MM.1S (cell line): ENCODE data around the gene SPTBN1.

ENCODE experiments used
- DNase-seq: peaks from one replicate; pipeline ENCODE4 v3.0.0-alpha.2; 2015
- H2AFZ ChIP-seq: fragments of 300-600 bp; sonication (generic); 2 replicates; pipeline ENCODE4 v1.6.0; 2016; ENCODE audit warnings: antibody characterized with exemption, low read length
- H3F3A ChIP-seq: fragments of 300-600 bp; sonication (generic); 2 replicates; pipeline ENCODE4 v1.6.1; 2016; ENCODE audit warnings: mild to moderate bottlenecking, antibody characterized with exemption, low read length, moderate library complexity, mixed read lengths; ENCODE audit not compliant: insufficient read depth
- H3K27ac ChIP-seq: fragments of 300-600 bp; sonication (generic); 2 replicates; pipeline ENCODE4 v1.5.1; 2016; ENCODE audit warnings: mild to moderate bottlenecking, low read length
- H3K27me3 ChIP-seq: fragments of 300-600 bp; sonication (generic); replicated peaks from 2 replicates; pipeline ENCODE4 v1.6.0; 2016; ENCODE audit warnings: low read length; ENCODE audit not compliant: insufficient read depth
- H3K36me3 ChIP-seq: fragments of 300-600 bp; sonication (generic); replicated peaks from 2 replicates; pipeline ENCODE4 v1.6.1; 2016; ENCODE audit warnings: mild to moderate bottlenecking, low read length, mixed read lengths; ENCODE audit not compliant: insufficient read depth
- H3K4me1 ChIP-seq: fragments of 300-600 bp; sonication (generic); 2 replicates; pipeline ENCODE4 v1.6.1; 2016; ENCODE audit warnings: low read length, mixed read lengths
- H3K4me2 ChIP-seq: fragments of 300-600 bp; sonication (generic); 2 replicates; pipeline ENCODE4 v1.6.0; 2016; ENCODE audit warnings: low read depth, low read length
- H3K4me3 ChIP-seq: fragments of 300-600 bp; sonication (generic); 2 replicates; pipeline ENCODE4 v1.5.1; 2016; ENCODE audit warnings: low read length, mixed read lengths
- H3K79me2 ChIP-seq: fragments of 300-600 bp; sonication (generic); 2 replicates; pipeline ENCODE4 v1.6.1; 2016; ENCODE audit warnings: mixed run types, low read length, mixed read lengths
- H3K9ac ChIP-seq: fragments of 300-600 bp; sonication (generic); 2 replicates; pipeline ENCODE4 v1.6.1; 2016; ENCODE audit warnings: low read length, mixed read lengths
- H3K9me2 ChIP-seq: fragments of 300-600 bp; sonication (generic); replicated peaks from 2 replicates; pipeline ENCODE4 v1.6.1; 2016; ENCODE audit warnings: mild to moderate bottlenecking, low read length, mixed read lengths; ENCODE audit not compliant: insufficient read depth
- H3K9me3 ChIP-seq: fragments of 300-600 bp; sonication (generic); replicated peaks from 2 replicates; pipeline ENCODE4 v1.6.1; 2016; ENCODE audit warnings: mild to moderate bottlenecking, low read length, mixed read lengths; ENCODE audit not compliant: insufficient read depth
- H4K20me1 ChIP-seq: fragments of 300-600 bp; sonication (generic); 2 replicates; pipeline ENCODE4 v1.6.1; 2016; ENCODE audit warnings: mild to moderate bottlenecking, low read length, moderate library complexity, mixed read lengths; ENCODE audit not compliant: insufficient read depth
- EZH2 ChIP-seq: fragments of 300-600 bp; sonication (generic); optimal IDR thresholded peaks from 2 replicates; pipeline ENCODE3; 2017; ENCODE audit warnings: low read depth, mild to moderate bottlenecking, antibody characterized with exemption, low read length, mixed read lengths
- EZH2phosphoT487 ChIP-seq: fragments of 300-600 bp; sonication (generic); IDR thresholded peaks from 2 replicates; pipeline ENCODE4 v1.6.1; 2018; ENCODE audit warnings: antibody characterized with exemption, low read length
- TF ChIP-seq, protein P1 (sequence below): fragments of 300-600 bp; sonication (generic); IDR thresholded peaks from 2 replicates; pipeline ENCODE4 v1.5.1; 2016; ENCODE audit warnings: antibody characterized with exemption, low read length, mixed read lengths

The SPTBN1 gene

GRCh38 chr2:54675738-54676137 lies 219.6 kb downstream of the SPTBN1 start:
- 0 out of 2 replicates have a peak, but pooled peaks cover under 1% of the 10 kb centered on the region for H3K36me3 ChIP-seq
- peaks cover 36% of the 10 kb centered on the region for H3K4me1 ChIP-seq
- H3K4me3 ChIP-seq, result no peak overlapping the region
- no peak overlapping the region for H2AFZ ChIP-seq
- no peaks in the 10 kb centered on the region for H3K27me3 ChIP-seq
- H3K9ac ChIP-seq, result no peak overlapping the region
- DNase-seq, result no peak
- no peaks in the 10 kb centered on the region for H4K20me1 ChIP-seq
- H3K9me2 ChIP-seq, result no peaks in the 10 kb centered on the region
- TF ChIP-seq, protein P1, sequence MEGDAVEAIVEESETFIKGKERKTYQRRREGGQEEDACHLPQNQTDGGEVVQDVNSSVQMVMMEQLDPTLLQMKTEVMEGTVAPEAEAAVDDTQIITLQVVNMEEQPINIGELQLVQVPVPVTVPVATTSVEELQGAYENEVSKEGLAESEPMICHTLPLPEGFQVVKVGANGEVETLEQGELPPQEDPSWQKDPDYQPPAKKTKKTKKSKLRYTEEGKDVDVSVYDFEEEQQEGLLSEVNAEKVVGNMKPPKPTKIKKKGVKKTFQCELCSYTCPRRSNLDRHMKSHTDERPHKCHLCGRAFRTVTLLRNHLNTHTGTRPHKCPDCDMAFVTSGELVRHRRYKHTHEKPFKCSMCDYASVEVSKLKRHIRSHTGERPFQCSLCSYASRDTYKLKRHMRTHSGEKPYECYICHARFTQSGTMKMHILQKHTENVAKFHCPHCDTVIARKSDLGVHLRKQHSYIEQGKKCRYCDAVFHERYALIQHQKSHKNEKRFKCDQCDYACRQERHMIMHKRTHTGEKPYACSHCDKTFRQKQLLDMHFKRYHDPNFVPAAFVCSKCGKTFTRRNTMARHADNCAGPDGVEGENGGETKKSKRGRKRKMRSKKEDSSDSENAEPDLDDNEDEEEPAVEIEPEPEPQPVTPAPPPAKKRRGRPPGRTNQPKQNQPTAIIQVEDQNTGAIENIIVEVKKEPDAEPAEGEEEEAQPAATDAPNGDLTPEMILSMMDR, result no peak
- TF ChIP-seq EZH2phosphoT487, result no peak
- H3K27ac ChIP-seq, result no peak overlapping the region
- H3F3A ChIP-seq, result peaks cover 29% of the 10 kb centered on the region
- no peak overlapping the region for H3K4me2 ChIP-seq
- H3K9me3 ChIP-seq, result no peaks in the 10 kb centered on the region
- H3K79me2 ChIP-seq, result no peaks in the 10 kb centered on the region

GRCh38 chr2:54676656-54677055 lies 220.5 kb downstream of the SPTBN1 start:
- Histone ChIP-seq H3K9me3 (no peaks in the 10 kb centered on the region), H3K9me2 (no peaks in the 10 kb centered on the region), H3K27me3 (no peaks in the 10 kb centered on the region), H3F3A (peaks cover 28% of the 10 kb centered on the region), H3K36me3 (no peaks in the 10 kb centered on the region), H4K20me1 (no peaks in the 10 kb centered on the region), H3K79me2 (no peaks in the 10 kb centered on the region), H3K4me2 (peak overlapping the region; percentile 19; the same call in 1 of the 2 replicates), H3K27ac (no peak overlapping the region), H3K9ac (no peak overlapping the region), H2AFZ (no peak overlapping the region), H3K4me3 (no peak overlapping the region), H3K4me1 (peaks cover 36% of the 10 kb centered on the region)
- TF ChIP-seq EZH2phosphoT487 (no peak), EZH2 (no peak)
- TF ChIP-seq, protein P1, result no peak
- no peak for DNase-seq

- Histone ChIP-seq H3K4me3 (no peak overlapping the region), H3F3A (peaks cover 22% of the 10 kb centered on the region), H3K27ac (peak overlapping the region; percentile 19; the same call in 1 of the 2 replicates), H4K20me1 (no peaks in the 10 kb centered on the region), H3K9me3 (no peaks in the 10 kb centered on the region), H3K36me3 (no peaks in the 10 kb centered on the region), H3K27me3 (no peaks in the 10 kb centered on the region), H3K4me2 (peak overlapping the region; percentile 19; the same call in 1 of the 2 replicates), H3K79me2 (no peaks in the 10 kb centered on the region), H3K4me1 (peaks cover 28% of the 10 kb centered on the region), H3K9ac (no peak overlapping the region), H3K9me2 (no peaks in the 10 kb centered on the region), H2AFZ (peak overlapping the region; percentile 49; the same call in 1 of the 2 replicates)
- DNase-seq, result peak; percentile 33
- TF ChIP-seq EZH2phosphoT487 (no peak), EZH2 (no peak)
- TF ChIP-seq, protein P1, result no peak; the same call in 1 of the 2 replicates
These were observed 221.5 kb downstream of the SPTBN1 start for GRCh38 chr2:54677476-54678265.
